Retinal pigment epithelial cell (primary cell): ENCODE measurements around the gene FAM186B.
"Not testable (repeated sequence)": the region's sequence is repeated elsewhere in the genome, so short reads cannot be mapped to it uniquely, and the experiment has no call there.

ENCODE experiments used
- DNase-seq: peaks from one replicate; pipeline ENCODE4 v3.0.0-alpha.2; 2010; ENCODE audit warnings: low read depth
- H3K4me3 ChIP-seq: 2 replicates; pipeline ENCODE4 v1.5.1; 2011; ENCODE audit warnings: mild to moderate bottlenecking, low read length, control low read depth, moderate library complexity
- TF ChIP-seq, protein P1 (sequence below): conservative IDR thresholded peaks from 2 replicates; pipeline ENCODE4 v1.5.1; 2011; ENCODE audit warnings: low read depth, low read length, control low read depth, inconsistent platforms

Gene FAM186B, protein sequence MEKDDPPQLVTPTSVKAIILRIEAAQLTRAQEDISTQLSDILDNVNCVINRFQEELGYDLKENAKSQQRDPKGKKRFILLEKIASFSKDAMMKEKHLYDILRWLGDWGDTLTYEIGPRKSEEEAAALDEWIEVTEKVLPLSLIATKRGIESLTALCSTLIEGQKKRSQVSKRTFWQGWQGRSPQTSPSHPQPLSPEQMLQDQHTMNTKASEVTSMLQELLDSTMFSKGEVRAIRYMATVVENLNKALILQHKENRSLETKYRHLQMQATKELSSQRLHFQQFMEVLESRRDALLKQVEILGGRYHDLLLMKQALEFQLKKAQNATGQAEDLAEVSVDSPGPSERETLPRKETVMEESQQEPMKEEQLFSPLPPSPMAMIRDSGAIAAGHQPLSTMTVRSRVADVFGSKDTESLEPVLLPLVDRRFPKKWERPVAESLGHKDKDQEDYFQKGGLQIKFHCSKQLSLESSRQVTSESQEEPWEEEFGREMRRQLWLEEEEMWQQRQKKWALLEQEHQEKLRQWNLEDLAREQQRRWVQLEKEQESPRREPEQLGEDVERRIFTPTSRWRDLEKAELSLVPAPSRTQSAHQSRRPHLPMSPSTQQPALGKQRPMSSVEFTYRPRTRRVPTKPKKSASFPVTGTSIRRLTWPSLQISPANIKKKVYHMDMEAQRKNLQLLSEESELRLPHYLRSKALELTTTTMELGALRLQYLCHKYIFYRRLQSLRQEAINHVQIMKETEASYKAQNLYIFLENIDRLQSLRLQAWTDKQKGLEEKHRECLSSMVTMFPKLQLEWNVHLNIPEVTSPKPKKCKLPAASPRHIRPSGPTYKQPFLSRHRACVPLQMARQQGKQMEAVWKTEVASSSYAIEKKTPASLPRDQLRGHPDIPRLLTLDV

DNA sequence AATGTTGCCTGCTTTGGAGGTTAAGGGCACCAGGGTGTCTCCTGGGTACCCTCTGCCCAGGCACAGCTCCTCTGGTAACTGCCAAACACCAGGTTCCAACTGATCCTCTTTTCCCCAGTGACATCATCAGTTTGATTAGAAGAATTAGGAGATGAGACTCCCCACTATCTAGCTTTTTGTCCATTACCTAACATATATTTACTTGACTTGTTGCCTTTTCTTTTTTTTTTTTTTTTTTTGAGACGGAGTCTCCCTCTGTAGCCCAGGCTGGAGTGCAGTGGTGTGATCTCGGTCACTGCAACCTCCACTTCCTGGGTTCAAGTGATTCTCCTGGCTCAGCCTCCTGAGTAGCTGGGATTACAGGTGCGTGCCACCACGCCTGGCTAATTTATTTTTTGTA is at the start of gene FAM186B:
Gene FAM186B, minus strand, starts transcription at position 101 of the 400 bp plus-strand sequence. CDS start 162 bp downstream, outside the sequence.
- not testable (repeated sequence) for H3K4me3 ChIP-seq, DNase-seq

DNA sequence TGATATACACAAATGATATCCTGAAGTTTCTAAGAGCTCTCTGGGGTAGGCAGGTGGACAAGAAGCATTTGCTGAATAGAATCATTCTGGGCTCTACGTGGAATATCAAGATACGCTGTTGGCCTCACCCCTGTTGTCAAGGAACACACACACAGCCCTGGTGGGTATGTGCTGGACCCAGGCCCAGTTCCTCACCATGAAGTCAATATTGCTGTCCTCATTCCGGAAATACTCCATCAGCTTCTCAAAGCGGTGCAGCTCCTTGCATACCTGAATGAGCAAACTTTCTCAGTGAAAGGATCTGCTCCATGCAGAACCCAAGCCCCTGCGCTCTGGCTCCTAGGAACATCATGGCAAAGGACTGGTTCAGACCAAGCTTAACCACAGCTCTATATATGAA is 49.3 kb upstream of the FAM186B start:
- no peak overlapping the region for H3K4me3 ChIP-seq
- no peak for DNase-seq
- TF ChIP-seq, protein P1, sequence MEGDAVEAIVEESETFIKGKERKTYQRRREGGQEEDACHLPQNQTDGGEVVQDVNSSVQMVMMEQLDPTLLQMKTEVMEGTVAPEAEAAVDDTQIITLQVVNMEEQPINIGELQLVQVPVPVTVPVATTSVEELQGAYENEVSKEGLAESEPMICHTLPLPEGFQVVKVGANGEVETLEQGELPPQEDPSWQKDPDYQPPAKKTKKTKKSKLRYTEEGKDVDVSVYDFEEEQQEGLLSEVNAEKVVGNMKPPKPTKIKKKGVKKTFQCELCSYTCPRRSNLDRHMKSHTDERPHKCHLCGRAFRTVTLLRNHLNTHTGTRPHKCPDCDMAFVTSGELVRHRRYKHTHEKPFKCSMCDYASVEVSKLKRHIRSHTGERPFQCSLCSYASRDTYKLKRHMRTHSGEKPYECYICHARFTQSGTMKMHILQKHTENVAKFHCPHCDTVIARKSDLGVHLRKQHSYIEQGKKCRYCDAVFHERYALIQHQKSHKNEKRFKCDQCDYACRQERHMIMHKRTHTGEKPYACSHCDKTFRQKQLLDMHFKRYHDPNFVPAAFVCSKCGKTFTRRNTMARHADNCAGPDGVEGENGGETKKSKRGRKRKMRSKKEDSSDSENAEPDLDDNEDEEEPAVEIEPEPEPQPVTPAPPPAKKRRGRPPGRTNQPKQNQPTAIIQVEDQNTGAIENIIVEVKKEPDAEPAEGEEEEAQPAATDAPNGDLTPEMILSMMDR, result no peak

DNA sequence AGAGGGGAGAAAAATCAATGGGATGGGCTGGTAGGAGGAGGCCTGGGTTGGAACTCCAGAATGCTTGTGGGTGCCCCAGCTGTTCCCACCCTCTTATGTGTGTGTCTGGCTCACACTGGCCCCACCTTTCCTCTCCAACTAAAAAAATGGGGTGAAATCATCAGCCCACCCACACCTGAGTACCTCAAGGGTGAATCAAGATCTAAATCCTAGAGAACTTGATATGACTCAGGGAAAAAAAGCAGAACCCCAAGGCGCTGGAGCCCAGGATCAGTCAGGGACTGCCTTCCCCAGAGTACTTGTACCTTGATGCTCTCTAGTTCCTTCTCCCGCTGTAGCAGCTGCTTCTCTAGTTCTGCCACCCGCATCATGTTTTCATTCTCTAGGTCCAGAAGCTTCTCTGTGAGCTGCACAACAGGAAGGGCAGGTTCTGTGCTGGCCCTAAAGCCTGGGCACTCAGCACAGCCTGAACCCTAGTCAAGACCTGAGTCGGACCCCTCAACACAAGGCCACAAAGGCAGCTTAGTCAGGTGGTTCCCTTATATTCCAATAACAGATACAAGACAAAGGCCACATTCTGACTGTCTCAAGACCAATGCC is 47.6 kb upstream of the FAM186B start:
- TF ChIP-seq, protein P1, result no peak
- no peak overlapping the region for H3K4me3 ChIP-seq
- no peak for DNase-seq

DNA sequence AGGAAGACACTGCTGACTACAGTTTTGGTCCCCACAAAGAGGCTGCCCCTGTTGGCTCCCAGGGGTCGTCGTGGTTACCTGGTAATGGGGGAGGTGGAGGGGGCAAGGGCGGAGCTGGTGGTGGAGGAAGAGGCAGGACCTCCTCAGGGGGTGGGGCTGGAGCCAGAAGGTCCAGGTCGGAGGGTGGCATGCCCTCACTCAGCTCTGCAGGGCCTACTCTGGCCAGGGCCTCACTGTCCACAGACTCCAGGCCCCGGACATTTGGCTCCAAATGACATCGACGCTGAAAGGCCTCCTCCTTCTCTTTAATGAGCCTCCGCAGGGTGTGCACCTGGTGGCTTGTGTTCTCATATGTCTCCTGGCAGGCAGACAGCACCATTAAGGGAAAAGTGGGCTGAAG is 46.4 kb upstream of the FAM186B start:
- H3K4me3 ChIP-seq, result no peak overlapping the region
- TF ChIP-seq, protein P1, result no peak
- DNase-seq, result no peak

DNA sequence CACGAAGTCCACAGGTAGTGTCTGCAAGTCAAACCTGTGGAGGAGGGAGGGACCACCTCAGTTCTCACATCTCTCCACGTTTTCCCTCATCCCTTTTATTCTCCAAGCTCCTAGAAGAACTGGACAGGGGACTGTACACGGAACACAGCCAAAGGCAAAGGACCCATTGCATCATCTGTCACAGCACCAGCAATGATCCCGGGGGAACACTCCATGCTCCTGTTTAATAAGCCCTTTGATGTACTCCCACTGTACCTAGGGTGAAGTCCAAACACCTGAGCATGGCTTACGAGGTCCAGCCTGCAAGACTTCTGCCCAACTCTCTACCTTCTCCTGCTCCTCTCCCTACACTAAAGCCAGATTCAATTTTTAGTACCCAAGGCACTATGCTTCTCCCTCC is 44.5 kb upstream of the FAM186B start:
- DNase-seq, result no peak
- TF ChIP-seq, protein P1, result no peak
- no peak overlapping the region for H3K4me3 ChIP-seq

DNA sequence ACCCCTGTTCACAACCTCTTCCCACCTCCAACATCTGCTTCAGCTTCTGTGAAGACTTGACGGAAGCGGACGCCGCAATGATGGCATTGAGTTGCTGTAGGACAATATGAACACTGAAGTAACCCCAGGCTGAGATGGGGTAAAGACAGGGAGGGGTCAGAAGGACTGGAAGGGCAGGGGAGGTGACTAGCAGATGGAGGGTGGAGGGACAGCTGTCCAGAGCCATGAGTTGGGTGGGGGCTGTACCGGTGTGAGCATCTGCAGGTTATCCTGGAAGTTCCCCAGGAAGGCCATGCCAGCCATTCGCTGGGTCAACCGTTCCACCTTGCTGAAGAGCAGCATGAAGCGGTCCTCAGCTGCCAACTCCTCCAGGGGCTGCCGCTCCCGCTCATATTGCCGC is 44.0 kb upstream of the FAM186B start:
- no peak overlapping the region for H3K4me3 ChIP-seq
- no peak for DNase-seq
- TF ChIP-seq, protein P1, result no peak

DNA sequence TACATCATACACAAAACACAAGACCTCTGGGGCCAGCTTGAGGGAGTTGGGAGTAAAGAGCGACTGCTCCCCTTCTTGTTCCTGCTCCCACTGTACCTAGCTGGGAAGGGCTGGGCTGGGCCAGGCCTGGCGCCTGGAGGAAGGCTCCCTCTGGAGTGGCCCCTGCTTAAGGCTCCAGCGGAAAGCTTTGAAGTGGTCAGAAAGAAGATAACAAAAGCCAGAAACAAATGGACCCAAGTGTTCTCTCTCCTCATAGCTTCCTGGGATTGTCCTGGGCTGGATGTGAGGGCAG is 43.2 kb upstream of the FAM186B start:
- H3K4me3 ChIP-seq, result no peak overlapping the region
- TF ChIP-seq, protein P1, result no peak
- no peak for DNase-seq
